NCI-H1092 treated with DMSO at 0.1 percent for 48 hours (cell line): ENCODE results near the gene WNT4.

ENCODE experiments used
- DNase-seq: peaks from one replicate; lab custom pipeline; 2025; lab: John Stamatoyannopoulos, UW

WNT4 gene

GRCh38 chr1:22074803-22075202 is 68.1 kb downstream of the WNT4 start:
- no peak for DNase-seq

GRCh38 chr1:22071511-22071910 is 71.4 kb downstream of the WNT4 start:
- DNase-seq = no peak
